Hypothalamus (tissue), 51 donors: ENCODE measurements around the gene NOD1.

ENCODE experiments used
- DNase-seq, 51 donors: peaks; one replicate each; lab custom pipeline; 2025; lab: John Stamatoyannopoulos, UW

Gene NOD1

GRCh38 chr7:30450983-30451497 is 27.5 kb downstream of the NOD1 start:
- no peak for DNase-seq

DNA sequence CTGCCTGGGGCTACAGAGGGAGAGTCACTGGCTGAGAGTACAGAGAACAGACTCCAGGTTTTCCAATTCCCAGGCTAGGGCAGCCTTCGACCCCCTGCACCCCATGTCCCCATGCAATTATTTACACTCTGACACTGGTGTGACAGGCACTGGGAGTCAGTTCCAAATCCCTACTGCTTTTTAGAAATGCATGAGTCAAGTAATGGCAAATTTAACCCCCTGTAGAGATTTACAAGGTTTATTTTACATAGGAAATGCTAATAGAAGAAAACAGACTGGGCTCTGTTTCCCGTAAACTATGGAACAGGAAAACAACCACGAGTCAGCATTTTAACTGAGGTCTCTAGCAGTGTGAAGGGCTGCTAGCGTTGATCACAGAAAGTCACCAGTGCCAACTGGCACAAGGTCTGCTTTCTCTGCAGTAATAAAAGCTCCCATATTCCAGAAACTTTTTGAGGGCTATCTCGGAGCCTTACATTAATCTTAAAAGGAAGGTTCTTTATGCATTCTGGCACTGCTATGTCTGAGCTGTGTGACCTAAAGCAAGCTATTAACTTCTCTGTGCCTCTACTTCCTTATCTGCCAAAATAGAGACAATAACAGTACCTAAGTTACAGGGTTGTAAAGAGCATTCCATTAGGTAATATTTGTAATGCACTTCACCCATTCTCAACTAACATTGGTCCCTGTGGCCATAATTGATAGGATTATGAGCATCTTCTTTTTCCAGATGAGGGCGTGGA is 28.2 kb downstream of the NOD1 start:
- DNase-seq: no peak

DNA sequence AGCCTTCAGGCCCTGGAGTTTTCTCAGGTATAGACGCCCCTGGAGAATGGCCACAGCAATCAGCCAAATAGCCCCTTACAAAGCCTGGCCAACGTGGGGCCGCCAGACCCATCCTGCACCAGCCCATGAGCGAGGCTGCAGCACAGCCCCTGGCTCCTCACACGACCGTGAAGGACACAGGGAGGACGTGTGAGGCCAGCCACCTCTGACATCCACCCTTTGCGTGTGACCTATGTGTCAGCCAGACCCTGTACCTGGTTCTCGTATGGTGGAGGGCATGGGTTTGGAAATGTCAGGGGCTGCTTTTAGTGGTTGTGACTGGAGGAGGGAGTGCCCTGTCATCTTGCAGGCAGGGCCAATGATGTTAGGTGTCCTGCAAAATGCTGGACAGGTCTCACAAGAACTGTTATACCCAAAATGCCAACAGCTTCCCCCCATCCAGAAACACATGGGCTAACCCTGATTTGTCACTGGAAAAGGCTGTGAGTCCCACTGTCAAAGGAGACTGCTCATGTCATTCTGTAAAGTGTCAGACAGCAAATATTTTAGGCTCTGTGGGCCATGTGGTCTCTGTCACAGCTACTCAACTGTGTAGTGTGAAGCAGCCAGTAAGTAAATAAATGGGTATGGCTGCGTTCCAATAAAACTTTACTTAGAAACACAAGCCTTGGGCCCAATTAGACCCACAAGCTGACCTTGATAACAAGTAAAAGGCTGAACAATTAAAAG is 30.0 kb downstream of the NOD1 start:
- no peak for DNase-seq

- no peak for DNase-seq
Measured at GRCh38 chr7:30447466-30447865, 31.1 kb downstream of the NOD1 start.

DNA sequence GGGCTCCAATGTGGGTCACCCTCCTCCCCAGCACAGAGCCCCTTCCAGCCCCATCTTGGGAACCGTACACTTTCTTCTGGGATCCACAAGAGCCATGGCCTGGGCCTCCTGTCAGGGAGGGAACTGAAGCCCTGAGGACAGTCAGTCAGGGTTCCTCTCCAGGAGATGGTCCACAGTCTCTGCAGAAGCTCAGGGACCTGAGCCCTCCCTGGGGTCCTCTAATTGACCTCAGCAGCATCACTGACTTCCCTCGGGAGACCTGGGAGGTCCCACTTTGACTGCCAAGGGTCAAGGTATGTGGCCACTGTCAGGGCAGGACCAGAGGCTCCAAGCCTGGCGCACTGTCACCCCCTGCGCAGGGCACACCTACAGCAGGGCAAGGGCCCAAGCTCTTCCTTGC is 32.3 kb downstream of the NOD1 start:
- no peak for DNase-seq

DNA sequence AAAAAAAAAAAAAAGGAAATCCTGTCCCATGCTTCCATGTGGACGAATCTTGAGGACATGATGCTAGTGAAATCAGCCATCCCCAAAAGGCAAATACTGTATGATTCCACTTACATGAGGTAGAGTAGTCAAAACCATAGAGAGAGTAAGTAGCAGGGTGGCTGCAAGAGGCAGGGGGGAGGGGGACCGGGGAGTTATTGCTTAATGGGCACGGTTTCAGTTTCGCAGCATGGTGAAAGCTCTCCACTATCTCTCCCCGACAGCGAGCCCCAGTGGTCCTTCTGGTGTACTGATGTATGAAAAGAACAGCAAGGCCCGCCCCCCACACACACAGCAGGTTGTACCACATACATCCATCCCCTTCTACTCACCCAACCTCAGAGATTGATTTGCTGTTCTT is 32.8 kb downstream of the NOD1 start:
- DNase-seq: peak in 22 of 51 donors; percentile 5 to 59 (median 38)

DNA sequence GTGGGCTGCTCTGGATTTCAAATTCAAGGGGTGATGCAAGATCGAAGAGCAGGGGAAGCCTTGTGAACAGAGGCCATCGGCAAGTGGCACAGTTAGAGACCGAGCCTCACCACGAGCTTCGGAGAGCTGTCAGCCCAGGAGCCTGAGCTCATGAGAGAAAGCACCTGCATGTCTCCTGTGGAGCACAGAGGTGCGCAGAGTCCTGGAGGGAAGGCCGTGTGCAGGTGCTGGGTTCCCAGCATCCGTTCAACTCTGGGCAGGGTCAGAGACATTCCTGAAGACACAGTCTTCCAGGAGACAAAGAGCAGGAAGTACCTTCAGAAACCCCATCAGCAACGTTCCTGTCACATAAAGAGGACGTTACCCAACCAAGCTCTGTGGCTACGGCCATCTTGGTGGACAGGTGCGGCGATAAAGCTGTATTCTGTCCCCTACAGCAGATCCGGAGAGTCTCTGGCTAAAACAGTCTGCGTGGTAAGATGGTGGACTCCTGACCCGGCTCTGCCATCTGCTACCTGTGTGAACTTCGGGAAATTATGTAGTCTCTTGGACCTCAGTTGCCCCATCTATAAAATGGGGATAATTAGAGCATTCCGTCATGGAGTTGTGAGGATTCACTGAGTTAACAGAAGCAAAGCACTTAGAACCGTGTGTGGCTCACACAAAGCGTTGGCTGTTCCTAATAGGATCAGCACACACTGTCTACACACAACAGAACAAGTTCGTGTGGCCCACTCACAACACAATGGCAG is 40.6 kb downstream of the NOD1 start:
- DNase-seq: no peak

GRCh38 chr7:30436518-30436917 is 42.1 kb downstream of the NOD1 start:
- no peak for DNase-seq

GRCh38 chr7:30436046-30436445 is 42.5 kb downstream of the NOD1 start:
- peak in 7 of 51 donors; percentile 5 to 33 (median 17) for DNase-seq

GRCh38 chr7:30434140-30434799 is 44.3 kb downstream of the NOD1 start:
- no peak for DNase-seq

DNA sequence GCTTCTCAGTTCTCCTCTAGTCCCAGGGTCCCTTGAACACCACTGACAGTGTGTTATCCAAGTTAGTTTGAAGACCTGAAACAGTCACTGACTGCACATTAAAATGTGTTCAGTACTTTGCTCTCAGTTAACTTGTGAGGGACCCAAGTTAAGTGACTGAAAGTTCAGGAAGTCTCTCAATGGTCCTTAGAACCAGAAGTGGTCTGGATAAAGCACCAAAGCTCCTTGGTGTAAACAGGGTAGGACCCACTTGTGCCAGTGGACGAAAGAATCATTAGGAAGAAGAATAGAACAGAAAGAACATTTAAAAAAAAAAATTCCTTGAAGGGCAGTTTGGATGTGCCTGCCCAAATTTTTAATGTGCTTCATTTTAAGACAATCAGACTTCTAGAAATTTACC is 45.1 kb downstream of the NOD1 start:
- no peak for DNase-seq

- DNase-seq: peak in 30 of 51 donors; percentile 7 to 75 (median 41)
Measured at GRCh38 chr7:30433082-30433481, 45.5 kb downstream of the NOD1 start.

GRCh38 chr7:30430777-30431176 is 47.8 kb downstream of the NOD1 start:
- DNase-seq: peak in 4 of 51 donors; percentile 14 to 29 (median 18)

GRCh38 chr7:30430276-30430675 is 48.3 kb downstream of the NOD1 start:
- DNase-seq: no peak

DNA sequence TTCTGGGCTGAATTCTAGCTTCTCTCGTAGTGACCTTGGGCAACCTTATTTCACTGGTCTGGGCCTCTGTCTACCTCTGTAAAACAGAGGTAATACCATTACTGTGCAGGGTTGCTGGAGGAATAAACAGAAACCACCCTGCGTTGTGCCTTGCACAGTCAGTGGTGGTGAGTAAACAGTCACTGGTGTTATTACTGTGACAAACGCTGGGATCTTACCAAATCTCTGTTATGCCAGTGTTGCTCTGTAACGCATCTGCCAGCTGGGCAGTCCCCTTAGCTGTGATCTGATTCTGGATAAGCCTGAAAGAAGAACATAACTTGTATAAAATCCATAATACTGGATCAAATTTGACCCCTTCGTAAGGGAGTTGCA is 49.4 kb downstream of the NOD1 start:
- no peak for DNase-seq

- DNase-seq: no peak
Measured at GRCh38 chr7:30428246-30429155, 50.1 kb downstream of the NOD1 start.

DNA sequence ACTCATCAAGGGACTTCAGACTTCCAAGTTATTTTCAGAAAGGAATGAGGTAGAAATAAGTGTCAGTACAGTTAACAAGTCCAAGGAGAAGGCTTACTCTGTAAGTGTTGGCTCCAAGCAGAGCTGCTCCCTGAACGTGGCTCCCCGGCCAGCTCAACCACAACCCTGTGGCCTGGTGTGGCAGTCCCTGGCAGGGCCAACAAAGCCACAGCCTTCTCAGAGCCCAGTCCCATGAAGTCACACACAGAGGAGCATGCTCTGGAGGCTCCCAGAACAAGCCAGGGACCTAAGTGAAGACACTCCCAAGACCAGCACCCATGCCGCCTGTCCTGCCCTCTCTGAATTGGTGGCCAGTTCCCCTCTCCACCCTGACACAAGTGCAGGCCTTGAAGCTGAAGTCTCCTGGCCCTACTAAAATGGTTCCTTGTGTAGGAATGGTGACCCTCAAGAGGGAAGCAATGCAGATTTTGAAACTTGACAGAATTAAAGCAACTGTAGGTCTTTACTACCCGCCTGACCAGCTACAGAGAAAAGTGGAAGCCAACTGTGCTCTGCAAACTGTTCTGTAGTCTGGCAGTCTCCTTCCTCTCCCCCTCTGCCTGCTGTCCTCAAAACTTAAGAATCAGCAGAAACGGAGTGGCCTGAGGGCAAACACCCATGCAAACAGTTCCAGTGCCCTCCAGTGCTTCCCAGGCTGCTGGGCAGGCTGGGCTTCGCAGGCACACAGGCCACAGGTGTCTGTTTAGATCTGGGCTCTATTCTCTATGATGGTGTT is 51.1 kb downstream of the NOD1 start:
- DNase-seq: no peak

DNA sequence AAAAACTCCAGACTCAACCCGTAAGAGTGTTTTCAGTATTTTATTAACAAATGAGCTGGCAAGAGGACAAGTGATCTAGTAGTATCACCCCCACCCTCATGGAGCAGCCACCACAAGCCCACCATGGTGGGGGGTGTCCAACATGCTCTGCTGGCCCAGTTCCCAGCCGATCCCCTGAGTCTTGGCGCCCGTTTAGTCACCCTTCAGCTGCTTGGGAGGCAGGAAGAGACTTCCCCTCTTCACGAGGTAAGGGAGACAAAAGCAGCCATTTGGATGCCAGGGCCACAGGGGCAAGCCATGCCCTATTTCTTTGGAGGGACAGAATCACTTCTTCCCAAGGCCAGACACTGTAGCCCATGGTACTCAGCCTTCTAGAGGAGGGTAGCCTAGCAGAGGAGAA is 54.1 kb downstream of the NOD1 start:
- DNase-seq: no peak
